TTC549 (cell line): ENCODE measurements around the gene ADGRL4.
"Not testable (repeated sequence)": the region's sequence is repeated elsewhere in the genome, so short reads cannot be mapped to it uniquely, and the experiment has no call there.

Experiments
- FAIRE-seq: peaks from 2 replicates; lab custom pipeline; 2012; peaks lifted over from hg19 to GRCh38; lab: Jason Lieb, UNC

ADGRL4 gene

GRCh38 chr1:79006564-79006963, at the start of gene ADGRL4:
Gene ADGRL4 (minus strand): TSS chr1:79006730. CDS start chr1:79006654, 76 bp downstream.
- no peak for FAIRE-seq

GRCh38 chr1:79055856-79056255, 49.3 kb upstream of the ADGRL4 start:
- FAIRE-seq: no peak

GRCh38 chr1:79052829-79053449, 46.4 kb upstream of the ADGRL4 start:
- FAIRE-seq: no peak

- no peak for FAIRE-seq
These were observed 38.6 kb upstream of the ADGRL4 start for GRCh38 chr1:79044974-79045650.

- no peak for FAIRE-seq
These were observed 37.0 kb upstream of the ADGRL4 start for GRCh38 chr1:79043506-79043905.

- FAIRE-seq: no peak
These were observed 36.0 kb upstream of the ADGRL4 start for GRCh38 chr1:79042539-79042938.

GRCh38 chr1:79042117-79042516, 35.6 kb upstream of the ADGRL4 start:
- FAIRE-seq: no peak

- FAIRE-seq: no peak
These were observed 35.1 kb upstream of the ADGRL4 start for GRCh38 chr1:79041666-79042065.

- FAIRE-seq: no peak
These were observed 34.0 kb upstream of the ADGRL4 start for GRCh38 chr1:79040424-79041082.

- no peak for FAIRE-seq
These were observed 30.6 kb upstream of the ADGRL4 start for GRCh38 chr1:79037085-79037484.

- FAIRE-seq: no peak
These were observed 6.0 kb upstream of the ADGRL4 start for GRCh38 chr1:79012500-79012899.

- FAIRE-seq: no peak
These were observed 4.1 kb upstream of the ADGRL4 start for GRCh38 chr1:79010589-79010988.

- no peak for FAIRE-seq
These were observed 585 bp downstream of the ADGRL4 start for GRCh38 chr1:79005945-79006344.

GRCh38 chr1:79004916-79005315, 1.6 kb downstream of the ADGRL4 start:
- FAIRE-seq: no peak

- FAIRE-seq: no peak
These were observed 9.7 kb downstream of the ADGRL4 start for GRCh38 chr1:78996791-78997190.

GRCh38 chr1:78987042-78987441, 19.5 kb downstream of the ADGRL4 start:
- FAIRE-seq: no peak

- FAIRE-seq: no peak
These were observed 26.0 kb downstream of the ADGRL4 start for GRCh38 chr1:78980511-78980910.

GRCh38 chr1:78972723-78973122, 33.8 kb downstream of the ADGRL4 start:
- FAIRE-seq: no peak

- not testable (repeated sequence) for FAIRE-seq
These were observed 39.4 kb downstream of the ADGRL4 start for GRCh38 chr1:78967091-78967490.

- FAIRE-seq: no peak
These were observed 47.8 kb downstream of the ADGRL4 start for GRCh38 chr1:78958711-78959110.

- no peak for FAIRE-seq
These were observed 55.7 kb downstream of the ADGRL4 start for GRCh38 chr1:78950826-78951225.

- FAIRE-seq: no peak
These were observed 57.3 kb downstream of the ADGRL4 start for GRCh38 chr1:78949227-78949626.

GRCh38 chr1:78919150-78919549, 87.4 kb downstream of the ADGRL4 start:
- FAIRE-seq: no peak

- FAIRE-seq: no peak
These were observed 88.4 kb downstream of the ADGRL4 start for GRCh38 chr1:78918157-78918556.
